CD4-positive, alpha-beta T cell treated with Interleukin-4 for 1 hour (primary cell): Measurements from ENCODE around the gene MC4R.
"Not testable (repeated sequence)": the region's sequence is repeated elsewhere in the genome, so short reads cannot be mapped to it uniquely, and the experiment has no call there.

ENCODE experiments used
- DNase-seq, 2 donors: peaks; one replicate each; pipeline ENCODE4 v3.0.0-alpha.2; 2020 to 2022

MC4R gene

DNA sequence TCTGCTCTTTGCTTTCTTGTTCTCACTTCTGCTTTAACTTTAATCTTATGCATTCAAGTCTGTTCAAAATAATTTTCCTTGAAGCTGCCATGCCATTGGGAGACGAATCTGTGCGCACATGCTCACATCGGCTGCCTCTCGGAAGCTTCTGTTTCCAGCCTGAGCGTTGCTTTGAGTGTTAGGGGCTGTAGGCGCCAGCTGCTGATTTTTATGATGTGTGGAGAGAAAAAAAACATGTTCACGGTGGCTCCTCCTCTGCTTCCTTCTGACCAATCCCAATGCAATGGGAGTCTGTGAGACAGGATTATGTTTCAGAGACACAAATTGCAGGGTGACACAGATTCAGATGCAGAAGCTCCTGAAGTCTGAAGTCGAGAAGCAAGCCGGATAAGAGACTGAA lies at the start of gene MC4R:
MC4R (minus strand) TSS at position 180 of the 400 bp plus-strand sequence. CDS start 426 bp downstream, outside the sequence.
- no peak for DNase-seq

DNA sequence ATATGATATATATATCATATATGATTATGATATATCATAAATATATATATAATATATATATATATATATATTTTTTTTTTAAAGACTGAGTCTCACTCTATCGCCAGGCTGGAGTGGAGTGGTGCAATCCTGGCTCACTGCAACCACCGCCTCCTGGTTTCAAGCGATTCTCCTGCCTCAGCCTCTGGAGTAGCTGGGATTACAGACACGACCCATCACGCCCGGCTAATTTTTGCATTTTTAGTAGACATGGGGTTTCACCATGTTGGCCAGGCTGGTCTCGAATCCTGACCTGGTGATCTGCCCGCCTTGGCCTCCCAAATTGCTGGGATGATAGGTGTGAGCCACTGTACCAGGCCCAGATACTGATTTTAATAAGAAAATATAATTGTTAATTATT lies 49.7 kb upstream of the MC4R start:
- not testable (repeated sequence) for DNase-seq

DNA sequence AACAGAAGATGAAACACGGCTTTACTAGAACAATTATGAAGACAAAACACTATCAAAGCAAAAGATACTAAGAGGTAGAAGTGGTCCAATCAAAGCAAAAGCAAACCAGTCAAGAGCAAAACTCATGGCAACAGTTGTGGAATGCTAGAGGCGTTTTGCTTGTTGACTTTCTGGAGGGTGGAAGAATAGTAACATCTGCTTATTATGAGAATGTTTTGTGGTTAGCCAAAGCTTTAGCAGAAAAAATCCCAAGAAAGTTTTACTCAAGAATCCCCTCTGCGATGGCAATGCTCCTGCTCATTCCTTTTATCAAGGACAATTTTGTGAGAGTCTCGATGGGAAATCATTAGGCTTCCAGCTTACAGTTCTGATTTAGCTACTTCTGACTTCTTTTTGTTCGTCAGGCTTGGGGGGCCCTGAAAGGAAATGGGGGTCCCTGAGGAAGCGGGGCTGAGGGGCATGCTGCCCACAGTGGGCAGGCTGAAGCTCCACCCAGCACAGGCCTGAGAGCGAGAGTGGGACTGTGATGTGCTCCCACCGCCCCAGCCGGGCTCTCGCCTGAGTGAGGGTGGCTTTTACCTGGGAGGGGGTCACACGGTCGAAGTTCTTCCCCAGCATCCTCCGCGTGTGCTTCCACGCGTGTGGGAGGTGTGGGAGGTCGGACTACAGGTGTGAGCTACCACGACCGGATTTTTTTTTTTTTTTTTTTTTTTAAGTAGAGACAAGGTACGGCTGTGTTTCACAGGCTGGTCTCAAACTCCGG lies 49.0 kb upstream of the MC4R start:
- DNase-seq: no peak

DNA sequence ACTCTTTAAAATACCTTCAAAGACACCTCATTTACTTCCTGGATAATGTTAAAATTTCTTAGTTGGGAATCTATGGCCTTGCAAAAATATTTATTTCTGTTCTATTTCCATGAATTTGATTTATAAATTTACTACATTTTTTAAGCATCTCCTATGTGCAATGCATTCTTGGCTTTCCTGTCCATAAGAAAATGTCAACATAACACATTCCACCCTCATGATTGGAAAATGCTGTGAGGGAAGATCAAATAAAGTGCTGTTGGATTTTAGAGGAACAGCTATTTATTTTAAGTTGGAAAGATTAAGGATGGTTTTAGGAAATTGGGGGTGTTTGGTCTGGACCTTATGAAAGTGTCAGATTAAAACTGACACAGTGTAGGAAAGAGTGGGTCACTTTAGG lies 45.4 kb upstream of the MC4R start:
- no peak for DNase-seq

DNA sequence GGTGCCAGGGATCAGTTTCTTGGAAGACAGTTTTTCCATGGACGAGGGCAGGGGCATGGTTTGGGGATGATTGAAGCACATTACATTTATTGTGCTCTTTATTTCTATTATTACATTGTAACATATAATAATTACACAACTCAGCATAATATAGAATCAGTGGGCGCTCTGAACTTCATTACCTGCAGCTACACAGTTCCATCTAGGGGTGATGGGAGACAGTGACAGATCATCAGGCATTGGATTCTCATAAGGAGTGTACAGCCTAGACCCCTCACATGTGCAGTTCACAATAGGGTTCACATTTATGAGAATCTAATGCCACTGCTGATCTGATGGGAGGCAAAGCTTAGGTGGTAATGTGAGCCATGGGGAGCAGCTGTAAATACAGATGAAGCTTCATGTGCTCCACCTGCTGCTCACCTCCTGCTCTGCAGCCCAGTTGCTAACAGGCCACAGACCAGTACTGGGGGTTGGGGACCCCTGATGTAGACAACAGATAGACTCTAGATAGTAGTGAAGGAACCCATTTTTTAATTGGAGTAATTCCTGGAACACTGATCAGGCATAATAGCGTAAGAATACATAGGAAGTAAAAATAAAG lies 41.5 kb upstream of the MC4R start:
- no peak for DNase-seq

DNA sequence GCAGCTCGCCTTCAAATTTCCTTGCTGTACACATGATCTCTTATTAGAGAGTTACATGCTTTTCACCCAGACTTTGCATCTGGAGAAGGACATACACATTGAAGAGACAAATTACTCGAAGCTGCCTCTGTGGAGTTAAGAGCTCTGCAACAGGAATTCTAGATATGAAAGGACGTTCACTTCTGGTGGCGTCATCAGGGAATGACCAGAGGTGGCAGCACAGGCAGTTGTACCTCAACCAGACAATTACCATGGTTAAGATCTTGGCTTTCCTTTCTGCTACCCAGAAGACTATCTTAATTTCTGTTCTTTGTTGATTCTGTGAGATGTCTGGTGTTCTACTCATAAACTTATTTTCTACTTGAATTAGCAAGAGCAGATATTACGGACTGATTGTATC lies 39.1 kb upstream of the MC4R start:
- no peak for DNase-seq

DNA sequence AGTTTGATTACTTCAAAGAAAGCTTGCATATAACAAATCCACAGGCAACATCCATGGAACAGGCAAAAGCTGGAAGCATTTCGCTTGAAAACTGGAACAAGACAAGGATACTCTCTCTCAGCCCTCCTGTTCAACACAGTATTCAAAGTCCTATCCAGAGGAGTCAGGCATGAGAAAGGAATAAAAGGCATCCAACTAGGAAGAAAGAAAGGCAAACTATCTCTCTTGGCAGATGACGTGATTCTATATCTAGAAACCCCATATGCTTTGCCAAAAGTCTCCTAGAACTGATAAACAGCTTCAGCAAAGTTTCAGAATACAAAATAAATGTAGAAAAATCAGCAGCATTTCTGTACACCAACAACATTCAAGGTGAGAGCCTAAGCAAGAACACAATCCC lies 34.1 kb upstream of the MC4R start:
- no peak for DNase-seq

- no peak for DNase-seq
Measured at GRCh38 chr18:60404486-60405085, 32.0 kb upstream of the MC4R start.

GRCh38 chr18:60401346-60401745 lies 28.8 kb upstream of the MC4R start:
- DNase-seq: no peak

DNA sequence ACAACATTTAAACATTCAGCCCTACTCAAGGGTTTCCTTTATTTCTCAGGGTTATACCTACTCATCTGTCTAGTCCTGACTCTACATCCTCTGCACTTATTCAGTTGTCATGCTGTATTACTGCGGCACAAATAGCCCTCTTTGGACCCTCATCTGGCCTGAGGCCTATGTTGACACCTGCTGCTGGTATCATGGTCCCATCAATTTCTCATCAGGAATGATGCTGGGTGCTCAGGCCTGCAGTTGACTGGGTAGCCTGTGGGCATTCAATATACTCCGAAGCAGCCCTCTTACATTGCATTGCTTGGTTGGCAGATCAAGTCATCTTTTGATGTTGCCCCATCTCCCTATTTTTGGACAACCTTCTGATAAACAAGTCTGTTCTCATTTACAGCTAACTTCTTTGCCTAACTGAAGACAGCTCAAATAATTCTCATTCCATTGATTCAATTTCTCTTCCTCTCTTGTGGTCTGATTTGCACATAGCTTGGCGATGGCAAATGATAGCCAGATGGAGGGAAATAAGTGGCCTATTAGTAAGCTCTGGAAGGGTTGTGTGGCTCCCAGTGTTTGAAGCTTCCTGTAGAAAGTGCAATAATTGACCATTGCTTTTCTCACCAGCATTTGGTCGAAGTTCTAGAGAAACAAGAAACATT lies 19.1 kb upstream of the MC4R start:
- no peak for DNase-seq

GRCh38 chr18:60389314-60389713 lies 16.7 kb upstream of the MC4R start:
- no peak for DNase-seq

DNA sequence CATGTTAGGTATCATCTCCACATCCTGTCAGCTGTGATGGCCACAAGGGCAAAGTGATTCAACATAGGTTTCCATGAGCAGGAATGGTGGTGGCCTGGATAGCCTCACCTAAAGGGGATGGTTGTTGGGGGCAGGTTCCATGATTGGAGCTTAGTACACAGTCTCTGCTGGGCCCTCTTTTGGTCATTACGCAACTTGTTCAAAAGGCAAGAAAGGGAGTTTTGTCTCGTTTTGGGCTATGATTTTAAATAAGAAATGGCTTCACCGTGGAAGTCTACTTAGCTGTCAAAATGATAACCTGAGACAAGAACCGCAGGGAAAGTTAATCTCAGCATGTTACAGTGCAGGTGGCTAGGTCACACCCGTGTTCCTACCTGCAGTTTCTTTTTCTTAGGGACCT lies 13.1 kb upstream of the MC4R start:
- no peak for DNase-seq

DNA sequence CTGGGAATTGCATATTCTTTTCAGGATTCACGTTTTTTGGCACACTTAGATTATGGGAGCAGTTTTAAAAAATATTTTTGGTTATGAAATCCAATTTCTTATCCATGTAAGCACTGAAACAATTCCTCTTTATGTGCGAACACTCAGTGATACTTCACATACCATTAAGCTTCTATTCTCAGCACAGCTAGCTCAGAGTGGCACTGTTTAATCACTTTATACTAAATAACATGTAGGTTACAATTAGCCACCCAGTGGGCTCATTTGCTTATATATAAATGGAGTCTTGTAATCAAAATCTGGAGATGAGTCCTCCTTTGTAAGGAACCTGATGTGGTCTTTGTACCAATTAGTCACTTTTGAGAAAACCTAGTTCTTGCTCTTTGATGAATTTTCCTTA lies 11.3 kb upstream of the MC4R start:
- no peak for DNase-seq

- no peak for DNase-seq
Measured at GRCh38 chr18:60377778-60378469, 5.3 kb upstream of the MC4R start.

GRCh38 chr18:60372132-60372531 lies 443 bp downstream of the MC4R start:
- DNase-seq: no peak

DNA sequence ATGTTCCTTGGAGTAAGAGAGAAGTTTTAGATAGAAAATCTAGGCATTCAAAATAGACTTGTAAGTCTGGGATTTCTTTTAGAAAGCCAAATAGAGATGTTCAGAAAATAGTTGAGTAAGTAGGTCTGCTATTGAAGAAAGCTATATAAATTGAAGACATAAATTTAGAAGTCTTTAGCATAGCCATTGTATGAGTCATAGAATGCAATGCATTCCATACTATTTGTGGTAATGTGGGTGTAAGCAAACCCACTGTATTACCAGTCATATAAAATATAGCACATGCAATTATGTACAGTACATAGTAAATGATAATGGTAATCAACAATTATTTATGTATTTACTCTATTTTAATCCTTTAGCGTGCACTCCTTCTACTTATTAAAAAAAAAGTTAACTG lies 14.1 kb downstream of the MC4R start:
- no peak for DNase-seq

DNA sequence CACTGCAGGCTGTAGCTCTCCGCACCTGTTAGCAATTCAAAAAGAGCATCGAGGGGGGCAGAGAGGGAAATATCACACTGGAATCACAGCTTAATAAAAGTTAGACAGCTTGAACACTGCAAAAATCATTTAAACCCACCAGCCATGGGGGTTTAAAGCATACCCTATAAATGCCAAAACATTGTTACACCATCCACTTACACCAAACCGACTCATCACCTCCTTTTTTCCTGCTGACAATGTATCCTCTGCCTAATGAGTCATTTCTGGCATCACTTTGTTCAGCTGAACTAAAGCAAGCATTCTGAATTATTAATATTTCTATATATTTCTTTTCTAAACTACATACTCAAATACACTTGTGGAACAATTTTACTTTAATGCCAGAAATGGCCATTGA lies 21.6 kb downstream of the MC4R start:
- DNase-seq: no peak

- no peak for DNase-seq
Measured at GRCh38 chr18:60350150-60350549, 22.4 kb downstream of the MC4R start.

- no peak for DNase-seq
Measured at GRCh38 chr18:60347526-60348045, 25.0 kb downstream of the MC4R start.

GRCh38 chr18:60339018-60339417 lies 33.6 kb downstream of the MC4R start:
- no peak for DNase-seq

GRCh38 chr18:60331890-60332289 lies 40.7 kb downstream of the MC4R start:
- no peak for DNase-seq

GRCh38 chr18:60329131-60329530 lies 43.4 kb downstream of the MC4R start:
- no peak for DNase-seq

DNA sequence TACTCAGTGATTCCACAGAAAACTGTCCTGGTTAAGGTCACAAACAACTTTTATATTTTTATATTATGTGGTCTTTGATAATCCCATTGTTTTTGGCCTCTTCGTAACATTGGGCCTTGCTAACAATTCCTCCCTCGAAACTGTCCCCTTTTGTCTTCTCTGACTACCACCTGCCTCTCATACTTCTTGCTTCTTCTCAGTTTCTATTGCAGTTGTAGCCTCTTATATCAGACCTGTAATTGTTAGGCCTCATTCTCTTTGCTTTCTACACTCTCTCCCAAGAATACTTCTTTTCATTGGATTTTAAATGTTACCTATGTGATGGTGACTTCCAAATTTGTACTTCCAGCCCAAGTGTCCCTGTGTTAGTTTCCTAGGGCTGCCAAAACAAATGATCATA lies 44.7 kb downstream of the MC4R start:
- DNase-seq: no peak
